ENCODE measurements around the gene ALDH3A2.

DNA sequence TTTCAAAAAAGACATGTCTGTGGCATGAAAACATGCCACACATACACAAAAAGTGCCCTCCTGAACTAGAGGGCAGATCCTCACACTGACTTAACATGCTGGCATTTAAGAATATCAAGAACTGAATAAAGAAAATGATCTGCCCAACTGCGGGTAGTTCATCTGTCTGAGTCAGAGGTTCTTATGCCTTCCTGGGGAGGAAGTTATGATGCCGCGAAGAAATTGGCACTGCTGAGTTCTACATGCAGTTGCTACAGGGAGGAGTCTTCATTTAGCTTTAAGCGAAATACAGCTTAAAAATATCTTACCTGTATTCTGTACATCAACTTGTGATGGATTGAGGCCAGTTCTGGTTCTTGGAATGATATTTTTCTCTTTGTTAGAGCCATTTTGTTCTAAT, 6.3 kb downstream of the ALDH3A2 start:
- no peak for TF ChIP-seq POLR2A (IDR thresholded peaks at IDR 0.05; ENCODE audit: control extremely low read depth in 1 of 2, low read depth in 2 of 2, low read length in 2 of 2)
- no peak for TF ChIP-seq CTCF (IDR thresholded peaks at IDR 0.05; ENCODE audit: control extremely low read depth in 1 of 3, insufficient read depth in 1 of 3, low read depth in 1 of 3, low read length in 3 of 3)
- TF ChIP-seq CREB1 (IDR thresholded peaks at IDR 0.05) = no peak
- TF ChIP-seq RFX5 (IDR thresholded peaks at IDR 0.05; ENCODE audit: borderline replicate concordance, low read depth, low read length) = no peak

Data from H1 (cell line).